NB4 (cell line): ENCODE measurements around the gene KLHL1.
"Not testable (repeated sequence)": the region's sequence is repeated elsewhere in the genome, so short reads cannot be mapped to it uniquely, and the experiment has no call there.

ENCODE experiments used
- DNase-seq: peaks from one replicate; pipeline ENCODE4 v3.0.0; 2010; ENCODE audit warnings: low read depth
- H3K4me3 ChIP-seq: one replicate; pipeline ENCODE4 v1.5.1; 2011; ENCODE audit warnings: mild to moderate bottlenecking, low read depth, low read length, moderate library complexity
- CTCF ChIP-seq: IDR thresholded peaks from one replicate; pipeline ENCODE4 v1.5.1; 2012; ENCODE audit warnings: low read depth, low read length
- MAX ChIP-seq: IDR thresholded peaks from 2 replicates; pipeline ENCODE4 v1.6.1; 2011; ENCODE audit warnings: low read depth, low read length
- MYC ChIP-seq: IDR thresholded peaks from 2 replicates; pipeline ENCODE4 v1.6.1; 2011; ENCODE audit warnings: low read depth, low read length
- POLR2A ChIP-seq: IDR thresholded peaks from 2 replicates; pipeline ENCODE4 v1.6.1; 2011; ENCODE audit warnings: mild to moderate bottlenecking; ENCODE audit not compliant: insufficient read length; ENCODE audit errors: extremely low read depth

KLHL1 gene

GRCh38 chr13:70108356-70109105 is at the start of gene KLHL1:
KLHL1 (minus strand) TSS chr13:70108452; CDS start chr13:70107699, 753 bp downstream.
- TF ChIP-seq POLR2A (no peak), MAX (no peak), CTCF (no peak), MYC (no peak)
- DNase-seq = no peak
- no peak within 1 kb of the TSS for H3K4me3 ChIP-seq

GRCh38 chr13:70142658-70143057 is 34.4 kb upstream of the KLHL1 start:
- not testable (repeated sequence) for H3K4me3 ChIP-seq, DNase-seq

GRCh38 chr13:70128098-70128497 is 19.8 kb upstream of the KLHL1 start:
- no peak overlapping the region for H3K4me3 ChIP-seq
- TF ChIP-seq CTCF (no peak), POLR2A (no peak), MYC (no peak), MAX (no peak)
- DNase-seq = no peak

DNA sequence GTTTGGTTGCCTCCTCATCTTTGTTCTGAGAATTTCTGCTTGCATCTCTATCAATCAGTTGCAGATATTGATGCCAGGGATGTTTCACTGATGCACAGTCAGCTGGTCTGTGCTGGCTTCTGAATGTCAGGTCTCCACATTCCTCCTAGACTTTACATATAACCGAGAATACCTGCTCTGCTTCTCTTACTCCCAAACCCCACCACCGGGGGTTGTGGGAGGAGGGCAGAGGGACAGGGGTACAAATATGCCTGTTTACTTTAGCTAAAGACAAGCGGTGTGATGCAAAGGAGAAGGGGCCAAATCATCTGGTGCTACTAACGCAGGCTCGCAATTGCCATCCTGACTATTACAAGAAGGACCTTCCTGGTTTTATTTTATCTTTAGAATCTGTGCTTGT is 17.4 kb upstream of the KLHL1 start:
- no peak overlapping the region for H3K4me3 ChIP-seq
- DNase-seq = no peak
- TF ChIP-seq CTCF (no peak), POLR2A (no peak), MAX (no peak)

- DNase-seq = no peak
- H3K4me3 ChIP-seq = no peak overlapping the region
- TF ChIP-seq POLR2A (no peak), CTCF (no peak), MAX (no peak), MYC (no peak)
These were observed 9.2 kb upstream of the KLHL1 start for GRCh38 chr13:70117338-70117905.

GRCh38 chr13:70107498-70108281 is 562 bp downstream of the KLHL1 start, which contains the start of gene ATXN8OS:
ATXN8OS (plus strand) TSS chr13:70107826.
- TF ChIP-seq POLR2A (no peak), MAX (no peak), CTCF (no peak), MYC (no peak)
- H3K4me3 ChIP-seq = no peak within 1 kb of the TSS
- no peak for DNase-seq
